Common myeloid progenitor, CD34-positive (primary cell): ENCODE measurements around the gene STYXL2. TPM values are rescaled to one million over a fixed set of nuclear protein-coding genes. Genes with fewer than 3 reads are reported as not detected.

Experiments
- CTCF ChIA-PET: fragments of 350-600 bp; sonication (Branson Sonifier 250); formaldehyde crosslinking; loops from one replicate; lab custom pipeline; 2021; ENCODE audit warnings: antibody characterized with exemption; lab: Charles Lee
- POLR2A ChIA-PET: fragments of 350-600 bp; sonication (Branson Sonifier 250); formaldehyde crosslinking; loops from one replicate; lab custom pipeline; 2021; ENCODE audit warnings: antibody characterized with exemption; lab: Charles Lee
- DNase-seq, 3 donors: peaks; one replicate each; pipeline versions ENCODE4 v3.0.0 to v3.0.0-alpha.2; 2013
- H3K27ac ChIP-seq, 2 experiments: 1 replicate in 1 of 2; 2 replicates in 1 of 2; pipeline ENCODE4 v1.7.0; 2013; ENCODE audit warnings: inconsistent platforms in 2 of 2, low read length in 2 of 2, mild to moderate bottlenecking in 2 of 2, low read depth in 1 of 2, moderate library complexity in 1 of 2; ENCODE audit not compliant: severe bottlenecking in 2 of 2, insufficient read depth in 1 of 2, poor library complexity in 1 of 2
- H3K27me3 ChIP-seq, 5 experiments: replicated peaks in 2 of 5; 1 replicate in 3 of 5; 2 replicates in 2 of 5; pipeline versions ENCODE4 v1.6.1 to v1.7.0; 2013; ENCODE audit warnings: low read length in 4 of 5, mild to moderate bottlenecking in 2 of 5, moderate library complexity in 2 of 5, inconsistent platforms in 1 of 5; ENCODE audit not compliant: insufficient read depth in 5 of 5, control insufficient read depth in 4 of 5
- H3K36me3 ChIP-seq, 4 experiments: 1 replicate in 2 of 4; 2 replicates in 2 of 4; pipeline versions ENCODE4 v1.6.1 to v1.7.0; 2013; ENCODE audit warnings: low read length in 3 of 4, control low read depth in 1 of 4, mild to moderate bottlenecking in 1 of 4; ENCODE audit not compliant: control insufficient read depth in 4 of 4, insufficient read depth in 4 of 4
- H3K4me1 ChIP-seq, 4 experiments: 1 replicate in 3 of 4; 2 replicates in 1 of 4; pipeline versions ENCODE4 v1.6.1 to v1.7.1; 2013; ENCODE audit warnings: low read length in 3 of 4, mild to moderate bottlenecking in 3 of 4, control low read depth in 1 of 4, inconsistent platforms in 1 of 4, moderate library complexity in 1 of 4; ENCODE audit not compliant: control insufficient read depth in 4 of 4, insufficient read depth in 4 of 4; ENCODE audit errors: control extremely low read depth in 1 of 4
- H3K4me3 ChIP-seq, 7 experiments: 1 replicate in 4 of 7; 2 replicates in 3 of 7; pipeline versions ENCODE4 v1.5.1 to v1.7.0; 2013; ENCODE audit warnings: mild to moderate bottlenecking in 7 of 7, low read length in 6 of 7, moderate library complexity in 6 of 7, inconsistent platforms in 2 of 7, low read depth in 2 of 7, control low read depth in 1 of 7; ENCODE audit not compliant: insufficient read depth in 4 of 7, control insufficient read depth in 1 of 7; ENCODE audit errors: extremely low read depth in 1 of 7
- H3K9me3 ChIP-seq, 5 experiments: 1 replicate in 4 of 5; 2 replicates in 1 of 5; pipeline versions ENCODE4 v1.6.1 to v1.7.1; 2013; ENCODE audit warnings: low read length in 4 of 5, mild to moderate bottlenecking in 2 of 5, inconsistent platforms in 1 of 5, low read depth in 1 of 5, moderate library complexity in 1 of 5; ENCODE audit not compliant: control insufficient read depth in 4 of 5, insufficient read depth in 2 of 5; ENCODE audit errors: control extremely low read depth in 1 of 5
- WGBS: methylation state at CpG from one replicate; pipeline ENCODE4 v1.1.5; 2013; ENCODE audit not compliant: insufficient coverage; 5-methylcytosine and 5-hydroxymethylcytosine counted together
- polyA plus RNA-seq: library from polyadenylated mRNA; unstranded; fragments of 120-200 nt; gene quantifications from one replicate; pipeline ENCODE4 v1.2.1, GENCODE V29; 2013

The STYXL2 gene
- polyA plus RNA-seq: 0.21 TPM

DNA sequence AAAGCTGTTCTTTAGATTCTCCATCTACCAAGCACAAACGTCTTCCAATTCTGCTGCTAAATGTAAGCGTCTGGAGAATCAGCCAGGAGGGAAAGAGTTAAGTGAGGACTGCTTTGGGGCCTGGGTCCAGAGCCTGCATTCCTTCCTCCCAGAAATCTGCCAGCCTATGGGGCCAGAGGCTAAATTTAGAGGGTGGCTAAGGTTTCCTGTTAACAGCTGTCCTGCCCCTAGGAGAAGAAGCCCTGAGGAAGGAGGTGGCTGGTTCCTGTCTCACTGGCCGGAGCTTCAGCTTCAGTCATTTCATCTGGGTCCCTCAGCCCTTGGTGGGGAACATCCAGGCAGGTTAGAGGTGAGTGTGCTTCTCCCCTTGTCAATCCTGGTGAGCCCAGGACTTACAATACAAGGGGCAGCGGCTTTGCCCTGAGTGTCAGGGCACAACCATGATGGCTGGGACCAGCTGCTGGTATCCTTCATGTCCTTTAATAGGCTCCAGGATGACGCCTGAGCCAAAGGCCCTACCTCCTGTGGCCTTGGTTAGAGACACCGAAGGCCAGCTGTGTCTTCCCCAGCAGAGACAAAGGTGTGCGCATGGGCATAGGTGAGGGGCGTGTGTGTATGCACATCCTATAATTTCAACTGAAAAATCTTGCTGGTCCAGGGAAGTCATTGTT, at the start of gene STYXL2:
TSS of gene STYXL2 (plus strand) at position 230 of the 671 bp plus-strand sequence. CDS start 775 bp downstream, outside the sequence.
- POLR2A ChIA-PET: no interaction called here

DNA sequence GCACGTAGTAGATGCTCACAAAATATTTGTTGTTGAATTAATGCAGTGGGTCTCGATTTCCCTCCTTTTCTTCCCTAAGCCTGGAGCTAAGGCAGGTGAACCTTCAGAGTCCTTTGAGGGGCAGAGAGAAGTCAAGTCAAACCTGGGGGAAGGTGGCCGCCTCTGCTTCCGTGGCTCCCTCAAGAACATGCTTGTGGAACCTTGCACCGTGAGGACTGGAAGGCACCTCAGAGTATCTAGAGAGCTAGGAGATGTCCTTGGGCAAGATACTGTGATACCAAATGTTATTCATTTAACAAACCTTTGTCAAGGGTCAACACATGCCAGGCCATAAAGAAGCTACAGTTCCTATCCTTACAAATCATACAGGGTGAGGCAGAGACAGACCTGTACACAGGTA, 42.0 kb upstream of the STYXL2 start:
- DNase-seq: no peak
- Histone ChIP-seq H3K27ac (no peak overlapping the region), H3K4me1 (peaks cover 0 to 9% (median 5%) of the 10 kb centered on the region in 4 experiments), H3K36me3 (peaks cover 0 to 17% (median 0%) of the 10 kb centered on the region in 4 experiments), H3K4me3 (no peak overlapping the region), H3K9me3 (no peaks in the 10 kb centered on the region), H3K27me3 (no peaks in the 10 kb centered on the region)
- WGBS: 100% methylated on average over 1 of the region's 5 CpGs
- ChIA-PET POLR2A (no interaction called here), CTCF (interaction anchor here (0.7 to 18.3 kb wide), 7 partner anchors 10 to 481 kb away, joined by 3 to 666 read pairs (median 4); no protein-coding TSS in a partner anchor)

More for the DNA sequence above, at the start of gene STYXL2:
- CTCF ChIA-PET: interaction anchor here (0.7 to 2.2 kb wide), 5 partner anchors 8 to 38 kb away, joined by 3 to 7 read pairs (median 5); no protein-coding TSS in a partner anchor
- peaks cover 17 to 68% (median 38%) of the 10 kb centered on the region in 4 experiments for H3K4me1 ChIP-seq
- no peaks in the 10 kb centered on the region for H3K9me3 ChIP-seq
- H3K4me3 ChIP-seq: peak within 1 kb of the TSS in 2 of 7 experiments; percentile 2 to 58
- no peaks in the 10 kb centered on the region for H3K27me3 ChIP-seq
- H3K36me3 ChIP-seq: no peaks in the 10 kb centered on the region
- no peak for DNase-seq
- peak within 1 kb of the TSS in 1 of 2 experiments; percentile 6 for H3K27ac ChIP-seq
- 66% methylated on average over 3 of the region's 8 CpGs for WGBS

- ChIA-PET CTCF (interaction anchor here (0.9 to 18.3 kb wide), 7 partner anchors 9 to 481 kb away, joined by 3 to 666 read pairs (median 3); no protein-coding TSS in a partner anchor), POLR2A (no interaction called here)
- peaks cover 0 to 17% (median 0%) of the 10 kb centered on the region in 4 experiments for H3K36me3 ChIP-seq
- no peak overlapping the region for H3K27ac ChIP-seq
- DNase-seq: peak in 2 of 3 donors; percentile 23 to 40
- H3K9me3 ChIP-seq: no peaks in the 10 kb centered on the region
- H3K27me3 ChIP-seq: no peaks in the 10 kb centered on the region
- no peak overlapping the region for H3K4me3 ChIP-seq
- WGBS: 86% methylated on average over 7 of the region's 8 CpGs
- H3K4me1 ChIP-seq: peaks cover 0 to 10% (median 5%) of the 10 kb centered on the region in 4 experiments
Measured at GRCh38 chr1:167052389-167052788, 41.5 kb upstream of the STYXL2 start.

- ChIA-PET CTCF (interaction anchor here (0.9 to 18.3 kb wide), 5 partner anchors 10 to 170 kb away, joined by 3 to 666 read pairs (median 7); no protein-coding TSS in a partner anchor), POLR2A (no interaction called here)
- H3K27me3 ChIP-seq: no peaks in the 10 kb centered on the region
- H3K4me1 ChIP-seq: peaks cover 0 to 20% (median 14%) of the 10 kb centered on the region in 4 experiments
- DNase-seq: no peak
- peaks cover 0 to 17% (median 0%) of the 10 kb centered on the region in 4 experiments for H3K36me3 ChIP-seq
- H3K4me3 ChIP-seq: no peak overlapping the region
- no peaks in the 10 kb centered on the region for H3K9me3 ChIP-seq
- 25% methylated on average over 3 of the region's 3 CpGs for WGBS
- no peak overlapping the region for H3K27ac ChIP-seq
Measured at GRCh38 chr1:167054531-167054930, 39.3 kb upstream of the STYXL2 start.

DNA sequence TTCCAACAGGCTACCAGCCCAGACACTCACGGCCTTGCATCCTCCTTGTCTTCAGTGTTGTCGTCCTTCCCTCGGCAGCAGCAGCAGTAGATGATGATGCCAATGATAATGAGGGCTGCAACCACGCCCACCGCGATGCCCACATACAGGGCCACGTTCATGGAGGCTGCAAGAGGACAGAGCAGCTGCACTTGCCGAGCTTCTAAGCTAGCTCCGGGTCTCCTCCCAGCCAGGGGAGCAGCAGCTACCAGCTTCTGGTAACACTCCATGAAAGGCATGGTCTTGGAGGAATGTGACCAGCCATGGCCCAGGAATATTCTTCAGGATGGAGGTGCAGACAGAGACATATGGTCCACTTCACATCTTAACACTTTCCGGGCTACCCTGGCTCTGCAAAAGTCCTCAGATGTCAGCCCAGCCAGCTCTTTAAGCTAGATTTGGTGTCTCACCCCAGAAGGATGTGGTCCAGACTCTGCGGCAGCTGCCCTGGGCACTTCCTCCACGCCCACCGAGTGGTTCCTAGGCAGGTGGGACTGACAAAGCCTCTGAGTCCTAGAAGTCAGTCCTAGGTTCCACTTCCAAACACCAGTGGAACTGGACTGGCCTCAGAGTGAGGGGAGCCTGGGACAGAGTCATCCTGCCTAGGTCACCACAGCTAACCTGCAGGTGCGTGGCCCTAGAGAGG, 38.8 kb upstream of the STYXL2 start:
- ChIA-PET CTCF (interaction anchor here (0.8 to 18.3 kb wide), 8 partner anchors 9 to 170 kb away, joined by 3 to 666 read pairs (median 5); partner anchors contain the start of gene ILDR2), POLR2A (no interaction called here)
- WGBS: 81% methylated on average over 13 of the region's 14 CpGs
- H3K36me3 ChIP-seq: peaks cover 0 to 17% (median 0%) of the 10 kb centered on the region in 4 experiments
- no peak overlapping the region for H3K4me3 ChIP-seq
- no peaks in the 10 kb centered on the region for H3K9me3 ChIP-seq
- H3K27me3 ChIP-seq: no peaks in the 10 kb centered on the region
- peaks cover 0 to 20% (median 14%) of the 10 kb centered on the region in 4 experiments for H3K4me1 ChIP-seq
- DNase-seq: peak in 2 of 3 donors; percentile 35 to 54
- H3K27ac ChIP-seq: no peak overlapping the region

DNA sequence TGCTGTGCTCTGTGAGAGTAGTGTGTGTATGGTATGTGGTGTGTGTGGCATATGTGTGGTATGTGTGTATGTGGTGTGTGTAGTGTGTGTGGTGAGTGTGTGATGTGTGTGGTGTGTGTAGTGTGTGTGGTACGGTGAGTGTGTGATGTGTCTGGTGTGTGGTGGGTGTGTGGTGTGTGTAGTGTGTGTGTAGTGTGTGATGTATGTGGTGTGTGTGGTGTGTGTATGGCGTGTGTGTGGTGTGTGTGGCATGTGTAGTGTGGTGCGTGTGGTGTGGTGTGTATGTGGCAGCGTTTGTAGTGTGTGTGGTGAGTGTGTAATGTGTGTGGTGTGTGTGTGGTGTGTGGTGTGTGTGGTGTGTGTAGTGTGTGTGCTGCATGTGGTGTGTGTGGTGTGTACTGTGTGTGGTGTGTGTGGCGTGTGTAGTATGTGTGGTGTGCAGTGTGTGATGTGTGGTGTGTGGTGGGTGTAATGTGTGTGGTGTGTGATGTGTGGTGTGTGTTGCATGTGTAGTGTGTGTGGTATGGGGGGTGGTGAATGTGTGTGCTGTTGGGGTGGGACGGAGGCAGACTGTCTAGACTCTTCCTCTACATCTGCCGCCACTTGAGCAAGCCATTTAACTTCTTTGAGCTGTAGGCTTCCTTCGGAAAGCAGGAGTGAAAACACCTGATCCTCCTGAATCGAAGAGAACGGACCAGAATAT, 37.2 kb upstream of the STYXL2 start:
- CTCF ChIA-PET: interaction anchor here (0.6 to 18.3 kb wide), 17 partner anchors 12 to 1127 kb away, joined by 3 to 666 read pairs (median 5); partner anchors contain the start of genes ILDR2 and TADA1
- POLR2A ChIA-PET: no interaction called here
- Histone ChIP-seq H3K36me3 (peaks cover 0 to 17% (median 0%) of the 10 kb centered on the region in 4 experiments), H3K27ac (no peak overlapping the region), H3K4me3 (no peak overlapping the region), H3K27me3 (no peaks in the 10 kb centered on the region), H3K4me1 (peaks cover 0 to 20% (median 14%) of the 10 kb centered on the region in 4 experiments), H3K9me3 (no peaks in the 10 kb centered on the region)
- peak in 2 of 3 donors; percentile 54 to 81 for DNase-seq
- WGBS: 89% methylated on average over 7 of the region's 10 CpGs
